Measurements from ENCODE around the gene ZIC1.

Gene ZIC1

GRCh38 chr3:147397155-147397874, 11.8 kb upstream of the ZIC1 start:
- TF ChIP-seq, protein P1, sequence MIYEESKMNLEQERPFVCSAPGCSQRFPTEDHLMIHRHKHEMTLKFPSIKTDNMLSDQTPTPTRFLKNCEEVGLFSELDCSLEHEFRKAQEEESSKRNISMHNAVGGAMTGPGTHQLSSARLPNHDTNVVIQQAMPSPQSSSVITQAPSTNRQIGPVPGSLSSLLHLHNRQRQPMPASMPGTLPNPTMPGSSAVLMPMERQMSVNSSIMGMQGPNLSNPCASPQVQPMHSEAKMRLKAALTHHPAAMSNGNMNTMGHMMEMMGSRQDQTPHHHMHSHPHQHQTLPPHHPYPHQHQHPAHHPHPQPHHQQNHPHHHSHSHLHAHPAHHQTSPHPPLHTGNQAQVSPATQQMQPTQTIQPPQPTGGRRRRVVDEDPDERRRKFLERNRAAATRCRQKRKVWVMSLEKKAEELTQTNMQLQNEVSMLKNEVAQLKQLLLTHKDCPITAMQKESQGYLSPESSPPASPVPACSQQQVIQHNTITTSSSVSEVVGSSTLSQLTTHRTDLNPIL (CRISPR knock-in tag; IDR thresholded peaks at IDR 0.05; ENCODE audit: low read depth) = no peak
- TF ChIP-seq OSR1 (CRISPR knock-in tag; IDR thresholded peaks at IDR 0.05) (no peak), POU6F1 (CRISPR knock-in tag; IDR thresholded peaks at IDR 0.05; ENCODE audit: borderline replicate concordance, low read depth) (no peak), ISL1 (CRISPR knock-in tag; IDR thresholded peaks at IDR 0.05) (no peak), BACH2 (CRISPR knock-in tag; IDR thresholded peaks at IDR 0.05; ENCODE audit: borderline replicate concordance) (no peak), ZFP3 (CRISPR knock-in tag; IDR thresholded peaks at IDR 0.05) (no peak), ZNF8 (CRISPR knock-in tag; IDR thresholded peaks at IDR 0.05) (no peak), TSHZ2 (CRISPR knock-in tag; IDR thresholded peaks at IDR 0.05) (no peak), ZC3H10 (CRISPR knock-in tag; IDR thresholded peaks at IDR 0.05) (no peak), TCF4 (CRISPR knock-in tag; IDR thresholded peaks at IDR 0.05; ENCODE audit: borderline replicate concordance) (no peak)
- ATAC-seq = no peak

- ATAC-seq = no peak
- TF ChIP-seq ISL1 (CRISPR knock-in tag; IDR thresholded peaks at IDR 0.05) (no peak), ZC3H10 (CRISPR knock-in tag; IDR thresholded peaks at IDR 0.05) (no peak), ZNF8 (CRISPR knock-in tag; IDR thresholded peaks at IDR 0.05) (no peak)
These were observed 11.0 kb upstream of the ZIC1 start for GRCh38 chr3:147397875-147398812.

- no peak for ATAC-seq
- TF ChIP-seq ZNF565 (CRISPR knock-in tag; conservative IDR thresholded peaks at IDR 0.05; ENCODE audit: low read depth) (no peak), OSR1 (CRISPR knock-in tag; IDR thresholded peaks at IDR 0.05) (no peak), ZNF70 (CRISPR knock-in tag; IDR thresholded peaks at IDR 0.05) (no peak), TCF4 (CRISPR knock-in tag; IDR thresholded peaks at IDR 0.05; ENCODE audit: borderline replicate concordance) (no peak), GLIS3 (CRISPR knock-in tag; IDR thresholded peaks at IDR 0.05) (no peak), ARNTL (CRISPR knock-in tag; IDR thresholded peaks at IDR 0.05; ENCODE audit: borderline replicate concordance, low read depth) (no peak), SNAI2 (CRISPR knock-in tag; IDR thresholded peaks at IDR 0.05) (no peak), BACH2 (CRISPR knock-in tag; IDR thresholded peaks at IDR 0.05; ENCODE audit: borderline replicate concordance) (no peak), ZNF8 (CRISPR knock-in tag; IDR thresholded peaks at IDR 0.05) (no peak), TOX (CRISPR knock-in tag; IDR thresholded peaks at IDR 0.05; ENCODE audit: borderline replicate concordance) (no peak), ISL1 (CRISPR knock-in tag; IDR thresholded peaks at IDR 0.05) (no peak), PATZ1 (CRISPR knock-in tag; IDR thresholded peaks at IDR 0.05; ENCODE audit: borderline replicate concordance) (no peak), CSDC2 (CRISPR knock-in tag; IDR thresholded peaks at IDR 0.05) (no peak), TSHZ2 (CRISPR knock-in tag; IDR thresholded peaks at IDR 0.05) (no peak), PPARA (CRISPR knock-in tag; IDR thresholded peaks at IDR 0.05; ENCODE audit: borderline replicate concordance) (no peak)
- TF ChIP-seq, protein P1 (CRISPR knock-in tag; IDR thresholded peaks at IDR 0.05; ENCODE audit: low read depth) = no peak
- TF ChIP-seq, protein P2, sequence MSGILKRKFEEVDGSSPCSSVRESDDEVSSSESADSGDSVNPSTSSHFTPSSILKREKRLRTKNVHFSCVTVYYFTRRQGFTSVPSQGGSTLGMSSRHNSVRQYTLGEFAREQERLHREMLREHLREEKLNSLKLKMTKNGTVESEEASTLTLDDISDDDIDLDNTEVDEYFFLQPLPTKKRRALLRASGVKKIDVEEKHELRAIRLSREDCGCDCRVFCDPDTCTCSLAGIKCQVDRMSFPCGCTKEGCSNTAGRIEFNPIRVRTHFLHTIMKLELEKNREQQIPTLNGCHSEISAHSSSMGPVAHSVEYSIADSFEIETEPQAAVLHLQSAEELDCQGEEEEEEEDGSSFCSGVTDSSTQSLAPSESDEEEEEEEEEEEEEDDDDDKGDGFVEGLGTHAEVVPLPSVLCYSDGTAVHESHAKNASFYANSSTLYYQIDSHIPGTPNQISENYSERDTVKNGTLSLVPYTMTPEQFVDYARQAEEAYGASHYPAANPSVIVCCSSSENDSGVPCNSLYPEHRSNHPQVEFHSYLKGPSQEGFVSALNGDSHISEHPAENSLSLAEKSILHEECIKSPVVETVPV (CRISPR knock-in tag; IDR thresholded peaks at IDR 0.05) = no peak
These were observed 10.2 kb upstream of the ZIC1 start for GRCh38 chr3:147398813-147399534.
